ENCODE data around the gene NR2C2.
A peak's percentile ranks its signal among the peaks of the same experiment; 100 is the strongest.

Gene NR2C2

GRCh38 chr3:15023249-15023648 is 75.9 kb downstream of the NR2C2 start:
- DNase-seq (ENCODE audit: low read depth) = no peak

- DNase-seq (ENCODE audit: low read depth) = no peak
Observed at GRCh38 chr3:15023719-15024118, 76.3 kb downstream of the NR2C2 start.

- no peak for DNase-seq (ENCODE audit: low read depth)
Observed at GRCh38 chr3:15029625-15030024, 82.2 kb downstream of the NR2C2 start.

GRCh38 chr3:15032650-15033049 is 85.3 kb downstream of the NR2C2 start:
- no peak for DNase-seq (ENCODE audit: low read depth)

GRCh38 chr3:15033103-15033502 is 85.7 kb downstream of the NR2C2 start:
- no peak for DNase-seq (ENCODE audit: low read depth)

GRCh38 chr3:15038306-15038705 is 90.9 kb downstream of the NR2C2 start:
- DNase-seq (ENCODE audit: low read depth) = no peak

- DNase-seq (ENCODE audit: low read depth) = no peak
Observed at GRCh38 chr3:15040844-15041243, 93.5 kb downstream of the NR2C2 start.

GRCh38 chr3:15041950-15042349 is 94.6 kb downstream of the NR2C2 start:
- DNase-seq (ENCODE audit: low read depth) = no peak

GRCh38 chr3:15042936-15043335 is 95.6 kb downstream of the NR2C2 start:
- no peak for DNase-seq (ENCODE audit: low read depth)

GRCh38 chr3:15043408-15044171 is 96.2 kb downstream of the NR2C2 start:
- no peak for DNase-seq (ENCODE audit: low read depth)

- DNase-seq (ENCODE audit: low read depth) = no peak
Observed at GRCh38 chr3:15044326-15044725, 96.9 kb downstream of the NR2C2 start.

- no peak for DNase-seq (ENCODE audit: low read depth)
Observed at GRCh38 chr3:15045667-15046066, 98.3 kb downstream of the NR2C2 start.

GRCh38 chr3:15049584-15049983 is 102.2 kb downstream of the NR2C2 start:
- no peak for DNase-seq (ENCODE audit: low read depth)

GRCh38 chr3:15050405-15051092 is 103.2 kb downstream of the NR2C2 start:
- DNase-seq (ENCODE audit: low read depth) = no peak

- peak; percentile 13 for DNase-seq (ENCODE audit: low read depth)
Observed at GRCh38 chr3:15051531-15051930, 104.1 kb downstream of the NR2C2 start.

- no peak for DNase-seq (ENCODE audit: low read depth)
Observed at GRCh38 chr3:15052335-15053242, 105.2 kb downstream of the NR2C2 start.

GRCh38 chr3:15053541-15053940 is 106.2 kb downstream of the NR2C2 start:
- no peak for DNase-seq (ENCODE audit: low read depth)

- no peak for DNase-seq (ENCODE audit: low read depth)
Observed at GRCh38 chr3:15055019-15055557, 107.7 kb downstream of the NR2C2 start.

GRCh38 chr3:15056676-15057404 is 109.5 kb downstream of the NR2C2 start:
- DNase-seq (ENCODE audit: low read depth) = no peak

- no peak for DNase-seq (ENCODE audit: low read depth)
Observed at GRCh38 chr3:15060029-15060428, 112.6 kb downstream of the NR2C2 start.

GRCh38 chr3:15063238-15063637 is 115.9 kb downstream of the NR2C2 start:
- no peak for DNase-seq (ENCODE audit: low read depth)
